Adrenal gland (tissue), 12 donors: ENCODE data around the gene C18orf63. TPM values are rescaled to one million over a fixed set of nuclear protein-coding genes. Genes with fewer than 3 reads are reported as not detected.

Experiments
- DNase-seq, 7 donors: peaks; one replicate each; pipeline ENCODE4 v3.0.0-alpha.2; 2019 to 2020
- H3K27ac ChIP-seq, 5 donors: fragments of 200-600 bp; sonication (generic) in 4 of 5; 1 replicate in 3 of 5; 2 replicates in 2 of 5; pipeline versions ENCODE4 v1.5.1 to v1.8.0; 2016 to 2020; ENCODE audit warnings: mild to moderate bottlenecking in 1 of 5
- H3K27me3 ChIP-seq: fragments of 200-600 bp; 2 replicates; pipeline ENCODE4 v1.8.0; 2021
- H3K36me3 ChIP-seq, 2 donors: fragments of 200-600 bp; replicated peaks in 1 of 2; 1 replicate in 1 of 2; 2 replicates in 1 of 2; pipeline versions ENCODE4 v1.5.1 to v1.8.0; 2018 to 2022
- H3K4me1 ChIP-seq, 2 donors: fragments of 200-600 bp; replicated peaks in 1 of 2; 1 replicate in 1 of 2; 2 replicates in 1 of 2; pipeline versions ENCODE4 v1.5.1 to v1.8.0; 2018 to 2021
- H3K4me3 ChIP-seq, 4 donors: fragments of 200-600 bp; sonication (generic) in 3 of 4; one replicate each; pipeline ENCODE4 v1.5.1; 2016 to 2018
- H3K9me3 ChIP-seq, 3 donors: fragments of 200-600 bp; sonication (generic) in 1 of 3; replicated peaks in 1 of 3; 1 replicate in 2 of 3; 2 replicates in 1 of 3; pipeline versions ENCODE4 v1.5.1 to v1.8.0; 2016 to 2021
- POLR2A ChIP-seq, 2 donors: fragments of 450-650 bp; IDR thresholded peaks; one replicate each; pipeline ENCODE4 v1.6.1; 2017; ENCODE audit warnings: antibody characterized with exemption in 2 of 2, mild to moderate bottlenecking in 2 of 2, moderate library complexity in 1 of 2
- WGBS, 4 donors: extraction: QIAGEN DNeasy Blood & Tissue Kit in 2 of 4; methylation state at CpG; one replicate each; pipeline versions ENCODE4 v1.1.5 to v1.1.7; 2013 to 2017; 5-methylcytosine and 5-hydroxymethylcytosine counted together
- intact Hi-C, 2 donors: fragments of 100-400 bp; cut with DNase I; formaldehyde crosslinking; loops; one replicate each; pipeline versions ENCODE4 v1.14.1 to v1.15.0; 2022 to 2023
- polyA plus RNA-seq, 3 donors: library from polyadenylated mRNA; stranded (reverse); fragments of 200-250 nt in 2 of 3; fragments of 350-450 nt in 1 of 3; fragmentation: Illumina TruSeq in 1 of 3; extraction: RNeasy Lipid Tissue Mini Kit (QIAGEN cat#74804) in 1 of 3; gene quantifications; one replicate each; pipeline ENCODE4 v1.2.3, GENCODE V29; 2013 to 2014
- total RNA-seq, 9 donors: library from RNA; depleted of rRNA in 4 of 9; stranded (reverse); fragments of >200 nt in 4 of 9; fragments of 120-200 nt in 1 of 9; fragmentation: NEBNext Ultra II Directional in 1 of 9; extraction: Animal tissue kit (Norgen Biotek cat#: 25700) in 1 of 9; gene quantifications; one replicate each; pipeline versions ENCODE4 v1.1.0 to v1.2.4, GENCODE V29; 2013 to 2023
- TF ChIP-seq, protein P1 (sequence below), 6 experiments: fragments of 450-650 bp in 4 of 6; fragments of 200-600 bp in 2 of 6; sonication (generic) in 1 of 6; IDR thresholded peaks; 1 replicate in 5 of 6; 2 replicates in 1 of 6; pipeline versions ENCODE4 v1.5.1 to v1.8.0; 2016 to 2021; ENCODE audit warnings: antibody characterized with exemption in 6 of 6, mild to moderate bottlenecking in 2 of 6, moderate library complexity in 1 of 6
- donor health status: healthy with polysubstance abuse.
- donor health status: Bipolar disorder and iron deficiency.
- donor health status: DM: yes; HTN: yes; CAD: no.
- donor health status: DM: no; HTN: no; CAD: no.
- donor health status: DM: no; HTN: no; CAD: no.
- donor health status: DM: yes; HTN: yes; CAD: no.

The C18orf63 gene
- total and polyA plus RNA-seq, 12 donors, result under 0.01 TPM; not detected in 11

DNA sequence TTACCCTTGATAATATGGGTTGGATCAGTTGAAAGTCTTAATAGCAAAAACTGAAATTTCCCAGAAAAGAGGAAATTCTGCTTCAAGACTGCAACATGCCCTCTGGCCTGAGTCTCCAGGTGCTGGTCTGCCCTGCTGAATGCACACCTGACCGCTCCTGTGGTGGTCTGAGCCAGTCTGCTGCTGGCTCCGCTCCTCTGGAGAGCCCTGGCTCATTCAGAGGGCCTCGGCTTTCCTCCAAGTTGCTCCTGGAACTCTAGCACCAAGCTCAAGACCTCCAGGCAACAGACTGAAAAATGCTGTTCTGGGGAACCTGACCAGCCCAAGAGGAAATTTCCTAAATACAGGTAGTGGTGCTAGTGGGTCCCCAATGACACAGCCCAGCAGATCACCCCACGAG, 76.7 kb downstream of the C18orf63 start:
- WGBS, 4 donors, result 86 to 97% (median 87%) methylated on average over 3 to 4 of the region's 4 CpGs
- TF ChIP-seq, protein P1, sequence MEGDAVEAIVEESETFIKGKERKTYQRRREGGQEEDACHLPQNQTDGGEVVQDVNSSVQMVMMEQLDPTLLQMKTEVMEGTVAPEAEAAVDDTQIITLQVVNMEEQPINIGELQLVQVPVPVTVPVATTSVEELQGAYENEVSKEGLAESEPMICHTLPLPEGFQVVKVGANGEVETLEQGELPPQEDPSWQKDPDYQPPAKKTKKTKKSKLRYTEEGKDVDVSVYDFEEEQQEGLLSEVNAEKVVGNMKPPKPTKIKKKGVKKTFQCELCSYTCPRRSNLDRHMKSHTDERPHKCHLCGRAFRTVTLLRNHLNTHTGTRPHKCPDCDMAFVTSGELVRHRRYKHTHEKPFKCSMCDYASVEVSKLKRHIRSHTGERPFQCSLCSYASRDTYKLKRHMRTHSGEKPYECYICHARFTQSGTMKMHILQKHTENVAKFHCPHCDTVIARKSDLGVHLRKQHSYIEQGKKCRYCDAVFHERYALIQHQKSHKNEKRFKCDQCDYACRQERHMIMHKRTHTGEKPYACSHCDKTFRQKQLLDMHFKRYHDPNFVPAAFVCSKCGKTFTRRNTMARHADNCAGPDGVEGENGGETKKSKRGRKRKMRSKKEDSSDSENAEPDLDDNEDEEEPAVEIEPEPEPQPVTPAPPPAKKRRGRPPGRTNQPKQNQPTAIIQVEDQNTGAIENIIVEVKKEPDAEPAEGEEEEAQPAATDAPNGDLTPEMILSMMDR (IDR thresholded peaks at IDR 0.05), result no peak
- TF ChIP-seq POLR2A (IDR thresholded peaks at IDR 0.05), result no peak

DNA sequence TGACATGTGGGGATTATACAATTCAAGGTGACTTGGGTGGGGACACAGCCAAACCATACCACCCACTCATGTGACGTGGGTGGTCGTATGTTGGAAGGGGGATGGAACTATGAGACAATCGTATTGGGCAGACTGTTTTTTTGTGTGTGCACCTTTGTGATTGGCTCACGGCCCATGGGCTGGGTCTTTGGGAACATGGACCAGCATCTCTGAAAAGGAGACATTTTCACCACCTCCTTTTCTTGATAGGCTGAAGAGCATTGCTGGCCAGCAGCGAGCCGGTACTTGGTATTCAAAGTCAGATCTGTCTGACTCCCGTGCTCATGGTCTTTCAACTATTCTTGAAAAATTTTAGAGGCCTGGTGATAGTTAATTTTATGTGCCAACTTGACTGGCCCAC, 79.4 kb downstream of the C18orf63 start:
- Histone ChIP-seq H3K36me3 (no peaks in the 10 kb centered on the region), H3K9me3 (no peaks in the 10 kb centered on the region), H3K27me3 (no peaks in the 10 kb centered on the region), H3K27ac (no peak overlapping the region), H3K4me3 (no peak overlapping the region), H3K4me1 (peaks cover 0 to 18% of the 10 kb centered on the region in 2 donors)
- WGBS, 4 donors, result 84 to 92% (median 90%) methylated on average over 7 of the region's 7 CpGs
- intact Hi-C loops, result no loop called here
- TF ChIP-seq, protein P1 (IDR thresholded peaks at IDR 0.05), result no peak
- TF ChIP-seq POLR2A (IDR thresholded peaks at IDR 0.05), result no peak
- no peak for DNase-seq

More for the DNA sequence above, 76.7 kb downstream of the C18orf63 start:
- no peak for DNase-seq
- Histone ChIP-seq H3K36me3 (no peaks in the 10 kb centered on the region), H3K27ac (no peak overlapping the region), H3K4me3 (no peak overlapping the region), H3K27me3 (no peaks in the 10 kb centered on the region), H3K9me3 (no peaks in the 10 kb centered on the region), H3K4me1 (peaks cover 0 to 14% of the 10 kb centered on the region in 2 donors)
- intact Hi-C loops, result no loop called here

DNA sequence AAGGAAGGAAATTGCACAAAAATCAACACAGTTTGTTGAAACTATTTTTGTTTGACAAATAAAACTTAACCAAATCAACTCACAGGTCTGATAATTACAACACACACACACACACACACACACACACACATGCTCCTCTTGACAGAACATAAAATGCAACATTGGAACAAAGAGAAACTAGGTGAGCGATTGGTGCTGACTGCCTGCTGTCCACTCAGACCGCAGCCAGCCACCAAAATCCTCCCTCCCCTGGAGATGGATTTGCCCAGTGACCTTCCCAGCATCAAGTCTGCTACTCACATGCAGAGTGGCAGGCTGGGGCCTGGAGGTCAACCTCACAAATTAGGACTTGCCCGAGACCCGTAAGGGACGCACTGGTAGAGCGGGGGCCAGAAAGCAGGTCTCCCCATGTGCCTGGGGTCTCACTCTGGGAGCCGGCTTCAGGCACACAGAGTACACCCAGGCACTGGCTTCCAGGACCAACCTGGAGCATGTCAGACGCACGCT, 80.1 kb downstream of the C18orf63 start:
- intact Hi-C loops, result no loop called here
- 64 to 79% (median 70%) methylated on average over 5 to 9 of the region's 9 CpGs for WGBS, 4 donors
- peak overlapping the region in 1 of 5 donors; percentile 17 for H3K27ac ChIP-seq
- no peak overlapping the region for H3K4me3 ChIP-seq
- H3K9me3 ChIP-seq, result no peaks in the 10 kb centered on the region
- no peaks in the 10 kb centered on the region for H3K36me3 ChIP-seq
- DNase-seq, result peak in 1 of 7 donors; percentile 7
- H3K4me1 ChIP-seq, result peaks cover 0 to 18% of the 10 kb centered on the region in 2 donors
- TF ChIP-seq POLR2A (IDR thresholded peaks at IDR 0.05), result no peak
- TF ChIP-seq, protein P1 (IDR thresholded peaks at IDR 0.05), result no peak
- no peaks in the 10 kb centered on the region for H3K27me3 ChIP-seq

DNA sequence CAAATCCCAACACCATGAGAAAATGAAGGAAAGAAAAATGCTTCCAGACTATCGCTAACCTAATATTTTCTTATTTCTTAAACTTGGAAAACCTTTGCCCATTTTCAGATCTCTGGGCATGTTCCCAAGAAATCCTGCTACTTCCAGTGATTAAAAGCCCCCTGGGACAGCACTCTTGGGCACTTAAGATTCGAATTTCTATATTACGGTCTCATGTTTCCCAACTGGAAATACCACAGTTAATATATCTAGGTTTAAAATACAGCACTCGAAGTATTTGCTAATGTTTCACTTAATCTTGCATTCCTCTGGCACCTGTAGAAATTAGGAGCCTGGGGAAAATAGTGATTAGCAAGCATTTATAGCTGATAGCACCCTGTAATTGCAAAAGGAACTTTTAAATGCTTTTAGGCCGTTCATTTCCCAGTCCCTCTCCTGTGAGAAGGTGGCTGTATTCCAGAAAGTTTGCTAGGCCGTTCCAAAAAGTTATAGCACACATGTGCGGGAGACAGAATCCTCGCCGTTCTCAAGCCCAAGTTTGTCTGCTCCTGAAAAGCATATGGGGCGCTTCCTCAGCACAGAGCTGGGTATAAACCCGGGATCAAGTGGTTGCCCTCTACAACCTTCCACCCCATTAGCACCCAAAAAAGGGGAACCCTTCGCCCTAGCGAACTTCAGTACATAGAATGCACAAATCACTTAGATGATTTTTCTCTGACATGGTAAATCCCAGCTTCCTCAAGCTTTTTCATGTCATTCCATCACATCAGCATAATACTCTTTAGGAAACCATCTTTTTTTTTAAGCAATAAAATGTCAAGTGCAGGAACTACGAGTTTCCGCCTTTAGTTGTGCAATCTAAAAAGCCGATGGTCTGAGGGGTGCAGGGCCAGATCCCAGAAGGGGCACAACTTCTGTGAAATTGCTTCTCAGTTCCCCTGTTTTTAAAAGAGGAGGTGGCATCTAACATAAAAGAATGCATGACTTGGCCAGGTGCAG, 80.8 kb downstream of the C18orf63 start:
- intact Hi-C loops, result no loop called here
- peak in 1 of 7 donors; percentile 21 for DNase-seq
- no peaks in the 10 kb centered on the region for H3K9me3 ChIP-seq
- peaks cover 0 to 18% of the 10 kb centered on the region in 2 donors for H3K4me1 ChIP-seq
- no peaks in the 10 kb centered on the region for H3K27me3 ChIP-seq
- peak overlapping the region in 1 of 5 donors; percentile 17 for H3K27ac ChIP-seq
- 52 to 58% (median 55%) methylated on average over 16 of the region's 16 CpGs for WGBS, 4 donors
- TF ChIP-seq, protein P1 (IDR thresholded peaks at IDR 0.05), result no peak
- no peak for TF ChIP-seq POLR2A (IDR thresholded peaks at IDR 0.05)
- H3K4me3 ChIP-seq, result no peak overlapping the region
- H3K36me3 ChIP-seq, result no peaks in the 10 kb centered on the region
